ENCODE results near the gene INTS14.

The INTS14 gene

DNA sequence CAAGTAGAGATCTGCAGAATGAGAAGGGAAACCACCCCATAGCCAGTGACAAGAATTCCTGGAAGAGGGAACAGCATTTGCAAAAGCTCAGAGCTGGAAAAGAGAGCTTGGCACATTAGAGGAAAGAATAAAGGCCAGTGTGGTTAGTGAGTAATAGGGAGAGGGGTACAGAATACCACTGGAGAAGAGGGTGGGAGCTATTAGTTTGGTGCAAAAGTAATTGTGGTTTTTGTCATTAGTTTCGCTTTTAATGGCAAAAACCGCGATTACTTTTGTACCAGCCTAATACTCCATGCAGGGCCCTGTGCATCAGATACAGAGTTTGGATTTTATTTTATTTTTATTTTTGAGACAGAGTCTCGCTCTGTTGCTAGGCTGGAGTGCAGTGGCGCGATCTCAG, 20.6 kb upstream of the INTS14 start:
- TF ChIP-seq ZFX (IDR thresholded peaks at IDR 0.05; ENCODE audit: borderline replicate concordance) = no peak
- TF ChIP-seq, protein P1, sequence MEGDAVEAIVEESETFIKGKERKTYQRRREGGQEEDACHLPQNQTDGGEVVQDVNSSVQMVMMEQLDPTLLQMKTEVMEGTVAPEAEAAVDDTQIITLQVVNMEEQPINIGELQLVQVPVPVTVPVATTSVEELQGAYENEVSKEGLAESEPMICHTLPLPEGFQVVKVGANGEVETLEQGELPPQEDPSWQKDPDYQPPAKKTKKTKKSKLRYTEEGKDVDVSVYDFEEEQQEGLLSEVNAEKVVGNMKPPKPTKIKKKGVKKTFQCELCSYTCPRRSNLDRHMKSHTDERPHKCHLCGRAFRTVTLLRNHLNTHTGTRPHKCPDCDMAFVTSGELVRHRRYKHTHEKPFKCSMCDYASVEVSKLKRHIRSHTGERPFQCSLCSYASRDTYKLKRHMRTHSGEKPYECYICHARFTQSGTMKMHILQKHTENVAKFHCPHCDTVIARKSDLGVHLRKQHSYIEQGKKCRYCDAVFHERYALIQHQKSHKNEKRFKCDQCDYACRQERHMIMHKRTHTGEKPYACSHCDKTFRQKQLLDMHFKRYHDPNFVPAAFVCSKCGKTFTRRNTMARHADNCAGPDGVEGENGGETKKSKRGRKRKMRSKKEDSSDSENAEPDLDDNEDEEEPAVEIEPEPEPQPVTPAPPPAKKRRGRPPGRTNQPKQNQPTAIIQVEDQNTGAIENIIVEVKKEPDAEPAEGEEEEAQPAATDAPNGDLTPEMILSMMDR (IDR thresholded peaks at IDR 0.05) = no peak
- H3K27ac ChIP-seq = no peak overlapping the region

DNA sequence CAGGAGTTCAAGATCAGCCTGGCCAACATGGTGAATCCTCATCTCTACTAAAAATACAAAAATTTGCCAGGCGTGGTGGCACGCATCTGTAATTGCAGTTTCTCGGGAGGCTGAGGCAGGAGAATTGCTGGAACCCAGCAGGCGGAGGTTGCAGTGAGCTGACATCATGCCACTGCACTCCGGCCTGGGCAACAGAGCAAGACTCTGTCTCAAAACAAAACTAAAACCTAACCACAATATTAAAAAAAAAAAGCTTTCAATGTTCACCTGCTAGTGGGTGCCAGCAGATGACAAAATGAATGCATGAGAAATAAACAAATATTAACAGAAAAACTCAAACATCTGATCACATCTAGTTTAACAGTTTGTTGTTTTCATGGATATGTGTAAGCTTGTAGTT, 19.8 kb upstream of the INTS14 start:
- no peak overlapping the region for H3K27ac ChIP-seq
- no peak for TF ChIP-seq ZFX (IDR thresholded peaks at IDR 0.05; ENCODE audit: borderline replicate concordance)
- TF ChIP-seq, protein P1 (IDR thresholded peaks at IDR 0.05) = no peak

DNA sequence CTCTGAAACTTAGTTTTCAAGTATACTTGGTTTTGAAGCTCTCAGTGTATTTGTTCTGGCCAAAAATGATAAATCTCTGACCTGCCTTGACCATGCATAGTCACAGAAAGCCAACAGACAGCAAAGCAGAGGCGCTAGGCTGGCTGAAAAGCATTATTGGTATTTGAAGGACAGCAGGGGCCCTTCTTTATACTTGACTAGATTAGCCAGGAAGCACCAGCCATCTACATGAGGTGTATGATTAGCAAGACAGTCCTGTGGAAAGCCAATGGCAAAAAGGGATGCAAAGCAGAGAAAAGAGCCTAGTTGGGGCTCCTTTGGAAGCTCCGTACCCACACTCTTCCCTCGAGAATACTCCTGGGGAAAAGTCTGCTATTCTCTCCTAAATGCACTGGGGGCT, 18.6 kb upstream of the INTS14 start:
- no peak overlapping the region for H3K27ac ChIP-seq
- TF ChIP-seq ZFX (IDR thresholded peaks at IDR 0.05; ENCODE audit: borderline replicate concordance) = no peak
- TF ChIP-seq, protein P1 (IDR thresholded peaks at IDR 0.05) = no peak

DNA sequence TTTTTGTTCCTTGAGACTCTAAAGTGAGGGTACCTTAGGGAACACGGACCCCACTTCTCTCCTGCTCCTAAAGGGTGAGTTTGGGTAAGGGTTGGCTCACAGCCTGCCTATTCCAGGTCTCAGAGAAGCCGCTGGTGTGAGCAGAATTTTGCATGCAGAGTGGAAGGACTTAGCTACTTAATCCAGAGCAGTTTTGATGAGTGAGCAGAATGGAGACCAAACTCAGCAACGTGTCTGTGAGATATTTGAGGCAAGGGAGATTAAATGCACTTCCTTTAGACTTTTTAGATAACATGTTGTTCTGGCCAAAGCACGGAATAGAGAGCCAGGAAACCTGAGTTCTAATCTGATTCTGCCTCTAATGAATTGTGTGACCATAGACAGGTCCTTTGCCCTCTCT, 15.9 kb upstream of the INTS14 start:
- TF ChIP-seq, protein P1 (IDR thresholded peaks at IDR 0.05) = no peak
- no peak for TF ChIP-seq ZFX (IDR thresholded peaks at IDR 0.05; ENCODE audit: borderline replicate concordance)

DNA sequence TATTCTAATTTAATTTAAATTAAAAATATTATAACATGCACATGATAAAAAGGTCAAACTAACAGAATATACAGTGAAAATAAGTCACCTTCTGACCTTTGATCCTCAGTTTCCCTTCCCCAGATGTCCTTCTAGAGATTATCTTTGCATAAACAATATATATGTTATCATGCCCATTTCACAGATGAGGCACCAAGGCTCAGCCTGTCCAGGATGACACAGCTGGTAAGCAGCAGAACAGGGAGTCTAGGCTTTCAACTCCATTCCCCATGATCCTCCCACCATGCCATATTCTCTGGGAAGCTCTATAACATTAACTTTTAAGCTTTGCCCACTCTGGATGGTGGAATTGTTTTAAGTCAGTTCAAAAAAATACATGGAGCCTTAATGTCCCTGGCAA, 12.2 kb upstream of the INTS14 start:
- H3K27ac ChIP-seq = no peak overlapping the region
- TF ChIP-seq, protein P1 (IDR thresholded peaks at IDR 0.05) = no peak
- no peak for TF ChIP-seq ZFX (IDR thresholded peaks at IDR 0.05; ENCODE audit: borderline replicate concordance)

More for the DNA sequence above, 15.9 kb upstream of the INTS14 start:
- no peak overlapping the region for H3K27ac ChIP-seq

DNA sequence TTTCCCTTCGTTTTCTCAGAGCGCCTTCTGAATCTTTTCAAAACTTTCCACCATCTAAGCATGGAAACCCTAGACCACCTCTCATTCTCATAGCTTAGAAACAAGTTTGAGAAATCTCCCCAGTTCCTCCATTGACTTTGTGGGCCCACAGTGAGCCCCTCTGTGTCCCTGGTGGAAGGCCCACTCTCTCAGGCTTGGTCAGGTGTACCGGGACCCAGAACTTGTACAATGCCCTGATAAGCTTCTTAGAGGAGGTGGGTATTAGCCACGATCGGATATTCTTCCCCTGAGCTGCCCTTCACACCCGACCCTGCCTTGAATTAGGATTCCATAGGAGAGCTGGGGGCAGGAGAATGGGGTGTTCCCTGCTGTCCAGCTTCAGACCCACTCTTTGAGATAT, 10.7 kb upstream of the INTS14 start, which contains the start of gene SLC24A1:
Gene SLC24A1, plus strand, starts transcription at position 301 of the 400 bp plus-strand sequence. CDS start 2,143 bp downstream, outside the sequence.
- TF ChIP-seq ZFX (IDR thresholded peaks at IDR 0.05; ENCODE audit: borderline replicate concordance) = no peak
- TF ChIP-seq, protein P1 (IDR thresholded peaks at IDR 0.05) = no peak
- no peak within 1 kb of the TSS for H3K27ac ChIP-seq

DNA sequence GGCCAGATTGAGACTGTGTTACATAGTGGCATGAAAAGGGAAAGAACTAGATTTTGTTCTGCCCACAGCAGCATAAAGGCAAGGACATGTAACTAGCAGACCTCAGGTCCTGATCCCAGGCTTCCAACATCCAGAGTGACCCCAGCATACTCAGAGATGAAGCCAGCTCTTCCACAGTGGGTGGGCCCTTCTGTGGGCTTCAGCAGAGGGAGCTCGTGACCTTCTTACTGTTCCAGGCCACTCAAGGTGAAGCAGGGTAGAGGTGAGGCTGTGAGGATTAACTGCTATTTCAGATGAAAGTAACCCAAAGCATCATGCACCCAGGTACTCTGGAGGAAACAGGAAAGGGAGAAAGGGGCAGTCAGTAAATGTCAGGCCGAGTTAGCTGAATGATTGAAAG, 9.9 kb upstream of the INTS14 start:
- H3K27ac ChIP-seq = no peak overlapping the region
- TF ChIP-seq ZFX (IDR thresholded peaks at IDR 0.05; ENCODE audit: borderline replicate concordance) = no peak
- TF ChIP-seq, protein P1 (IDR thresholded peaks at IDR 0.05) = no peak

Data from 22Rv1 (cell line).